Psoas muscle (tissue), 8 donors: Measurements from ENCODE around the gene CIAO2A. TPM values are rescaled to one million over a fixed set of nuclear protein-coding genes. Genes with fewer than 3 reads are reported as not detected.

Source experiments
- ATAC-seq, 4 donors: fragments of 200-7000 bp; cut with Tn5 transposase; one replicate each; pipeline ENCODE4 v1.9.1; 2020; ENCODE audit warnings: moderate library complexity in 3 of 4, mild to moderate bottlenecking in 2 of 4
- DNase-seq, 2 donors: peaks; one replicate each; pipeline ENCODE4 v3.0.0-alpha.2; 2020
- H3K27ac ChIP-seq: fragments of 200-600 bp; one replicate; pipeline ENCODE4 v1.8.0; 2022
- H3K27me3 ChIP-seq, 3 donors: fragments of 200-600 bp in 1 of 3; one replicate each; pipeline versions ENCODE4 v1.6.1 to v1.8.0; 2013 to 2022; ENCODE audit warnings: low read length in 2 of 3, mild to moderate bottlenecking in 2 of 3, moderate library complexity in 1 of 3; ENCODE audit not compliant: insufficient read depth in 3 of 3
- H3K36me3 ChIP-seq, 2 donors: fragments of 200-600 bp in 1 of 2; one replicate each; pipeline versions ENCODE4 v1.6.1 to v1.8.0; 2013 to 2022; ENCODE audit warnings: low read depth in 1 of 2, mild to moderate bottlenecking in 1 of 2, moderate library complexity in 1 of 2; ENCODE audit not compliant: insufficient read depth in 1 of 2
- H3K4me1 ChIP-seq: fragments of 200-600 bp; one replicate; pipeline ENCODE4 v1.8.0; 2022
- H3K4me3 ChIP-seq: fragments of 200-600 bp; one replicate; pipeline ENCODE4 v1.8.0; 2022; ENCODE audit warnings: mild to moderate bottlenecking
- H3K9me3 ChIP-seq: fragments of 200-600 bp; one replicate; pipeline ENCODE4 v1.8.0; 2022
- CTCF ChIP-seq: fragments of 200-600 bp; IDR thresholded peaks from one replicate; pipeline ENCODE4 v1.8.0; 2022; ENCODE audit warnings: antibody characterized with exemption
- WGBS, 3 donors: extraction: QIAGEN DNeasy Blood & Tissue Kit; methylation state at CpG; one replicate each; pipeline versions ENCODE4 v1.1.6 to v1.1.7; 2013; 5-methylcytosine and 5-hydroxymethylcytosine counted together
- intact Hi-C, 2 donors: fragments of 100-400 bp; cut with DNase I; formaldehyde crosslinking; loops; one replicate each; pipeline versions ENCODE4 v1.11.0 to v1.14.2; 2022
- polyA plus RNA-seq, 3 donors: library from polyadenylated mRNA; stranded (reverse); fragments of 200-250 nt; gene quantifications; one replicate each; pipeline ENCODE4 v1.2.3, GENCODE V29; 2013
- total RNA-seq, 4 donors: library from RNA; stranded (reverse); fragmentation: NEBNext Ultra II Directional in 2 of 4; extraction: Animal tissue kit (Norgen Biotek cat#: 25700) in 2 of 4; gene quantifications; one replicate each; pipeline versions ENCODE4 v1.2.1 to v1.2.4, GENCODE V29; 2021 to 2023
- donor health status: healthy with polysubstance abuse.
- donor health status: DM: no; HTN: no; CAD: no; lungs with moderate emphysema.
- donor health status: Bipolar disorder and iron deficiency.
- donor health status: healthy.
- donor health status: DM: yes; HTN: yes; CAD: no.
- donor health status: DM: no; HTN: no; CAD: no.
- donor health status: DM: no; HTN: no; CAD: no.
- donor health status: DM: yes; HTN: yes; CAD: no.

CIAO2A gene
- total and polyA plus RNA-seq, 7 donors: 24.0 to 109 (median 73.5) TPM

GRCh38 chr15:64107337-64107736 is 13.7 kb upstream of the CIAO2A start:
- Histone ChIP-seq H3K4me3 (no peak overlapping the region), H3K27ac (peak overlapping the region; percentile 76), H3K36me3 (peaks cover 0 to 5% of the 10 kb centered on the region in 2 donors), H3K27me3 (no peaks in the 10 kb centered on the region), H3K4me1 (peaks cover 74% of the 10 kb centered on the region), H3K9me3 (no peaks in the 10 kb centered on the region)
- 90 to 97% (median 90%) methylated on average over 1 of the region's 1 CpG for WGBS, 3 donors
- no peak for TF ChIP-seq CTCF
- ATAC-seq: no peak
- intact Hi-C loops: no loop called here
- DNase-seq: no peak

- no peaks in the 10 kb centered on the region for H3K36me3 ChIP-seq
- peak overlapping the region; percentile 21 for H3K4me3 ChIP-seq
- H3K27ac ChIP-seq: peak overlapping the region; percentile 76
- no peak for TF ChIP-seq CTCF
- peaks cover 64% of the 10 kb centered on the region for H3K4me1 ChIP-seq
- H3K27me3 ChIP-seq: no peaks in the 10 kb centered on the region
- intact Hi-C loops: no loop called here
- 46 to 51% (median 48%) methylated on average over 9 of the region's 9 CpGs for WGBS, 3 donors
- ATAC-seq (peak; percentile 88 to 94 (median 88)), DNase-seq (no peak)
- H3K9me3 ChIP-seq: no peaks in the 10 kb centered on the region
Observed at GRCh38 chr15:64105113-64105704, 11.6 kb upstream of the CIAO2A start.

- intact Hi-C loops: no loop called here
- H3K4me1 ChIP-seq: peaks cover 72% of the 10 kb centered on the region
- H3K4me3 ChIP-seq: no peak overlapping the region
- no peaks in the 10 kb centered on the region for H3K27me3 ChIP-seq
- no peak for ATAC-seq
- DNase-seq: no peak
- no peaks in the 10 kb centered on the region for H3K36me3 ChIP-seq
- 96 to 98% (median 96%) methylated on average over 2 of the region's 2 CpGs for WGBS, 3 donors
- no peak for TF ChIP-seq CTCF
- no peaks in the 10 kb centered on the region for H3K9me3 ChIP-seq
- no peak overlapping the region for H3K27ac ChIP-seq
Observed at GRCh38 chr15:64102497-64102896, 8.9 kb upstream of the CIAO2A start.

- WGBS, 3 donors: 86 to 89% (median 88%) methylated on average over 2 of the region's 2 CpGs
- DNase-seq (no peak), ATAC-seq (no peak)
- H3K9me3 ChIP-seq: no peaks in the 10 kb centered on the region
- peak overlapping the region; percentile 50 for H3K27ac ChIP-seq
- no peak overlapping the region for H3K4me3 ChIP-seq
- H3K4me1 ChIP-seq: peaks cover 66% of the 10 kb centered on the region
- H3K36me3 ChIP-seq: no peaks in the 10 kb centered on the region
- TF ChIP-seq CTCF: no peak
- H3K27me3 ChIP-seq: no peaks in the 10 kb centered on the region
- intact Hi-C loops: no loop called here
Observed at GRCh38 chr15:64100958-64101357, 7.3 kb upstream of the CIAO2A start.

- no peak for DNase-seq
- Histone ChIP-seq H3K4me3 (peak overlapping the region; percentile 23), H3K36me3 (no peaks in the 10 kb centered on the region), H3K4me1 (peaks cover 64% of the 10 kb centered on the region), H3K27ac (peak overlapping the region; percentile 97), H3K27me3 (no peaks in the 10 kb centered on the region), H3K9me3 (no peaks in the 10 kb centered on the region)
- peak in 2 of 4 donors; percentile 36 to 38 for ATAC-seq
- TF ChIP-seq CTCF: no peak
- WGBS, 3 donors: 31 to 48% (median 31%) methylated on average over 2 of the region's 2 CpGs
- intact Hi-C loops: no loop called here
Observed at GRCh38 chr15:64099379-64099778, 5.7 kb upstream of the CIAO2A start.
